ENCODE measurements around the gene CTSH. TPM values are rescaled to one million over a fixed set of nuclear protein-coding genes. Genes with fewer than 3 reads are reported as not detected.

The CTSH gene
- total and polyA plus RNA-seq, 2 experiments from 2014 or later = 19.7 to 19.9 TPM

GRCh38 chr15:78873793-78874765, 70.8 kb downstream of the CTSH start:
- no peaks in the 10 kb centered on the region for H3K36me3 ChIP-seq (ENCODE audit: insufficient read depth)
- Mint-ChIP-seq H3K36me3 (ENCODE audit: low read depth) (peaks cover 20% of the 10 kb centered on the region), H3K9me3 (no peaks in the 10 kb centered on the region), H3K27me3 (ENCODE audit: insufficient read depth, low read depth, poor library complexity) (peaks cover 22% of the 10 kb centered on the region), H3K4me3 (peak overlapping the region; percentile 96), H3K4me1 (peaks cover 46% of the 10 kb centered on the region), H3K27ac (peak overlapping the region; percentile 100)
- H3K4me2 ChIP-seq = peak overlapping the region; percentile 80
- no peaks in the 10 kb centered on the region for H3K27me3 ChIP-seq (ENCODE audit: insufficient read depth)
- ATAC-seq (no peak), DNase-seq (ENCODE audit: low spot score) (peak; percentile 47)
- peak overlapping the region; percentile 68 for H3K4me3 ChIP-seq
- peaks cover 45% of the 10 kb centered on the region for H4K20me1 ChIP-seq (replicated peaks; ENCODE audit: insufficient read depth)
- H3K27ac ChIP-seq (ENCODE audit: low read depth) = peak overlapping the region; percentile 93
- peaks cover 46% of the 10 kb centered on the region for H3K4me1 ChIP-seq (ENCODE audit: insufficient read depth)
- no peaks in the 10 kb centered on the region for H3K9me2 ChIP-seq (ENCODE audit: insufficient read depth)
- no peak overlapping the region for H2AFZ ChIP-seq
- TF ChIP-seq JUNB (IDR thresholded peaks at IDR 0.05; ENCODE audit: unreplicated experiment) (no peak), CTCF (conservative IDR thresholded peaks at IDR 0.05; ENCODE audit: low read depth in 2 of 2) (no peak; a peak in 1 of 4 replicates), ZNF462 (CRISPR knock-in tag; IDR thresholded peaks at IDR 0.05) (no peak), ZNF331 (CRISPR knock-in tag; IDR thresholded peaks at IDR 0.05; ENCODE audit: low read depth) (no peak)
- H3K79me2 ChIP-seq (replicated peaks; ENCODE audit: insufficient read depth) = peaks cover 61% of the 10 kb centered on the region
- peaks cover 3% of the 10 kb centered on the region; the same call in 1 of the 2 replicates for H3F3A ChIP-seq (replicated peaks; ENCODE audit: low read depth)
